ENCODE results near the gene MSRB2. TPM values are rescaled to one million over a fixed set of nuclear protein-coding genes. Genes with fewer than 3 reads are reported as not detected.

The MSRB2 gene
- total and polyA plus RNA-seq, 2 experiments from 2014 or later = 26.4 to 90.2 TPM

GRCh38 chr10:23094786-23095403 lies 484 bp upstream of the MSRB2 start:
- H3K4me3 ChIP-seq = peak overlapping the region; percentile 12
- no peaks in the 10 kb centered on the region for H3K36me3 ChIP-seq (replicated peaks; ENCODE audit: insufficient read depth, low read depth)
- H2AFZ ChIP-seq = peak overlapping the region; percentile 36
- no peaks in the 10 kb centered on the region for H4K20me1 ChIP-seq (ENCODE audit: insufficient read depth, poor library complexity, severe bottlenecking)
- H3K79me2 ChIP-seq = peaks cover 27% of the 10 kb centered on the region
- peaks cover 15% of the 10 kb centered on the region for H3K4me1 ChIP-seq (ENCODE audit: insufficient read depth)
- H3K27ac ChIP-seq = peak overlapping the region; percentile 52
- H3K9me2 ChIP-seq (replicated peaks; ENCODE audit: insufficient read depth) = no peaks in the 10 kb centered on the region
- H3K4me2 ChIP-seq = peak overlapping the region; percentile 66
- WGBS (ENCODE audit: low lambda C conversion rate, missing lambda C conversion rate) = 42% methylated on average over 7 of the region's 8 CpGs
- TF ChIP-seq CTCF (IDR thresholded peaks at IDR 0.05; ENCODE audit: poor library complexity) (no peak), EZH2 (IDR thresholded peaks at IDR 0.05; ENCODE audit: borderline replicate concordance) (no peak), EZH2phosphoT487 (IDR thresholded peaks at IDR 0.05; ENCODE audit: low read depth, severe bottlenecking, unreplicated experiment) (no peak)
- H3K27me3 ChIP-seq = no peaks in the 10 kb centered on the region
- peaks cover 3% of the 10 kb centered on the region for H3K9me3 ChIP-seq (ENCODE audit: low read depth)
- no peak for DNase-seq (ENCODE audit: low spot score)

GRCh38 chr10:23095966-23096801 lies 805 bp downstream of the MSRB2 start:
- H3K9me2 ChIP-seq (replicated peaks; ENCODE audit: insufficient read depth) = no peaks in the 10 kb centered on the region
- H3K27ac ChIP-seq = peak overlapping the region; percentile 98
- H3K4me2 ChIP-seq = peak overlapping the region; percentile 89
- peaks cover 18% of the 10 kb centered on the region for H3K4me1 ChIP-seq (ENCODE audit: insufficient read depth)
- TF ChIP-seq EZH2 (IDR thresholded peaks at IDR 0.05; ENCODE audit: borderline replicate concordance) = no peak
- H3K9me3 ChIP-seq (ENCODE audit: low read depth) = peaks cover under 1% of the 10 kb centered on the region
- DNase-seq (ENCODE audit: low spot score) = peak; percentile 74
- peaks cover 33% of the 10 kb centered on the region for H3K79me2 ChIP-seq
- WGBS (ENCODE audit: low lambda C conversion rate, missing lambda C conversion rate) = 21% methylated on average over 20 of the region's 21 CpGs
- H3K4me3 ChIP-seq = peak overlapping the region; percentile 68
- no peaks in the 10 kb centered on the region for H3K36me3 ChIP-seq (replicated peaks; ENCODE audit: insufficient read depth, low read depth)
- H3K27me3 ChIP-seq = no peaks in the 10 kb centered on the region
- peak overlapping the region; percentile 80 for H2AFZ ChIP-seq
- H4K20me1 ChIP-seq (ENCODE audit: insufficient read depth, poor library complexity, severe bottlenecking) = no peaks in the 10 kb centered on the region

- WGBS (ENCODE audit: low lambda C conversion rate, missing lambda C conversion rate) = 56% methylated on average over 8 of the region's 8 CpGs
These were observed 1.6 kb downstream of the MSRB2 start for GRCh38 chr10:23096802-23097549.

More at GRCh38 chr10:23096802-23097549, 1.6 kb downstream of the MSRB2 start:
- Histone ChIP-seq H3K9me3 (ENCODE audit: low read depth) (no peaks in the 10 kb centered on the region), H3K4me1 (ENCODE audit: insufficient read depth) (peaks cover 18% of the 10 kb centered on the region), H4K20me1 (ENCODE audit: insufficient read depth, poor library complexity, severe bottlenecking) (no peaks in the 10 kb centered on the region), H3K9me2 (replicated peaks; ENCODE audit: insufficient read depth) (no peaks in the 10 kb centered on the region), H3K4me2 (peak overlapping the region; percentile 89), H3K27ac (peak overlapping the region; percentile 98), H3K79me2 (peaks cover 40% of the 10 kb centered on the region), H3K4me3 (peak overlapping the region; percentile 68), H3K27me3 (no peaks in the 10 kb centered on the region), H2AFZ (no peak overlapping the region), H3K36me3 (replicated peaks; ENCODE audit: insufficient read depth, low read depth) (no peaks in the 10 kb centered on the region)
- no peak for TF ChIP-seq EZH2 (IDR thresholded peaks at IDR 0.05; ENCODE audit: borderline replicate concordance)
- no peak for TF ChIP-seq EZH2phosphoT487 (IDR thresholded peaks at IDR 0.05; ENCODE audit: low read depth, severe bottlenecking, unreplicated experiment)
- TF ChIP-seq CTCF (IDR thresholded peaks at IDR 0.05; ENCODE audit: poor library complexity) = no peak
- peak; percentile 38 for DNase-seq (ENCODE audit: low spot score)

Data from hepatocyte (in vitro differentiated cells).